ENCODE results near the gene IFNA10.

The IFNA10 gene

GRCh38 chr9:21160178-21160577 is 46.8 kb downstream of the IFNA10 start:
- H3K9me3 ChIP-seq (ENCODE audit: control insufficient read depth, insufficient read depth, low read length): no peaks in the 10 kb centered on the region
- no peak overlapping the region for H3K9ac ChIP-seq (ENCODE audit: low read depth, low read length)
- H3K36me3 ChIP-seq (ENCODE audit: insufficient read depth, low read length): no peaks in the 10 kb centered on the region
- H3K4me1 ChIP-seq (ENCODE audit: insufficient read depth, low read length): no peaks in the 10 kb centered on the region
